Measurements from ENCODE around the gene CD164. TPM values are rescaled to one million over a fixed set of nuclear protein-coding genes. Genes with fewer than 3 reads are reported as not detected.

CD164 gene
- total and polyA plus RNA-seq, 2 of the 13 experiments (the other 11 are each of a cell fraction or from before 2014, with no cell fraction given) = 222 to 293 TPM

- FAIRE-seq (no peak), DNase-seq (ENCODE audit: low spot score) (no peak), ATAC-seq (no peak)
- CTCF ChIA-PET (ENCODE audit: low intra/inter-chr PET ratio, low total read pairs) = no interaction called here
- POLR2A ChIA-PET = no interaction called here
- peaks cover 1 to 36% of the 10 kb centered on the region in 2 experiments for H3K36me3 ChIP-seq (replicated peaks in 1 of 2; ENCODE audit: control insufficient read depth in 1 of 2, insufficient read depth in 2 of 2, low read length in 2 of 2)
- no peak overlapping the region for H2AFZ ChIP-seq (ENCODE audit: low read length)
- intact Hi-C loops (cut with micrococcal nuclease; ENCODE audit: unreplicated experiment) = loop anchor here (5.0 kb wide), 1 partner anchor 63 kb away; no protein-coding TSS in a partner anchor
- no TSS peak for BruUV-seq (replicated peaks)
- H4K20me1 ChIP-seq (ENCODE audit: insufficient read depth, low read length) = 0 out of 2 replicates have a peak, but pooled peaks cover 6% of the 10 kb centered on the region
- in situ Hi-C loops (cut with HindIII; ENCODE audit: extremely low pct_ligation_motif_present, low pct_unique_long_range_greater_than_20kb) = no loop called here
- H3K79me2 ChIP-seq (ENCODE audit: insufficient read depth, low read length) = no peaks in the 10 kb centered on the region
- no peak for TF ChIP-seq ZNF18 (CRISPR knock-in tag; IDR thresholded peaks at IDR 0.05; ENCODE audit: insufficient replicate concordance)
- no peak for TF ChIP-seq PBX3 (CRISPR knock-in tag; IDR thresholded peaks at IDR 0.05; ENCODE audit: borderline replicate concordance)
- TF ChIP-seq ZNF83 (CRISPR knock-in tag; IDR thresholded peaks at IDR 0.05; ENCODE audit: borderline replicate concordance) = no peak
- TF ChIP-seq ZBTB38 (CRISPR knock-in tag; IDR thresholded peaks at IDR 0.05) = no peak
- TF ChIP-seq TOPORS (CRISPR knock-in tag; IDR thresholded peaks at IDR 0.05) = no peak
- no peak for TF ChIP-seq TEAD3 (CRISPR knock-in tag; optimal IDR thresholded peaks at IDR 0.05; ENCODE audit: borderline replicate concordance)
- no peak for TF ChIP-seq ZNF883 (CRISPR knock-in tag; IDR thresholded peaks at IDR 0.05; ENCODE audit: not compliant biosample characterization)
- TF ChIP-seq ZNF720 (CRISPR knock-in tag; IDR thresholded peaks at IDR 0.05) = no peak
- H3K4me1 ChIP-seq (ENCODE audit: insufficient read depth, low read length) = no peaks in the 10 kb centered on the region
- no peak overlapping the region for H3K4me3 ChIP-seq (replicated peaks in 1 of 3; ENCODE audit: insufficient read depth in 1 of 3, low read depth in 2 of 3, low read length in 3 of 3)
- H3K9me3 ChIP-seq (ENCODE audit: low read length) = peaks cover 17% of the 10 kb centered on the region
- no peaks in the 10 kb centered on the region for H3K27me3 ChIP-seq (ENCODE audit: control insufficient read depth in 1 of 2, insufficient read depth in 2 of 2, low read length in 2 of 2)
- H3K9ac ChIP-seq (ENCODE audit: insufficient read depth, low read depth, low read length) = no peak overlapping the region
- H3K4me2 ChIP-seq (ENCODE audit: low read depth, low read length) = no peak overlapping the region
- H3K27ac ChIP-seq (ENCODE audit: extremely low read length, insufficient read depth, low read length) = no peak overlapping the region
Observed at GRCh38 chr6:109360791-109361190, 21.5 kb downstream of the CD164 start.

Measured in HepG2 (cell line).